IPS DF 19.7 (cell line): ENCODE measurements around the gene ACSL5.
"Not testable (repeated sequence)": the region's sequence is repeated elsewhere in the genome, so short reads cannot be mapped to it uniquely, and the experiment has no call there.

ENCODE experiments used
- DNase-seq: peaks from one replicate; pipeline ENCODE4 v3.0.0-alpha.2; 2013; ENCODE audit warnings: low read depth, low spot score

ACSL5 gene

DNA sequence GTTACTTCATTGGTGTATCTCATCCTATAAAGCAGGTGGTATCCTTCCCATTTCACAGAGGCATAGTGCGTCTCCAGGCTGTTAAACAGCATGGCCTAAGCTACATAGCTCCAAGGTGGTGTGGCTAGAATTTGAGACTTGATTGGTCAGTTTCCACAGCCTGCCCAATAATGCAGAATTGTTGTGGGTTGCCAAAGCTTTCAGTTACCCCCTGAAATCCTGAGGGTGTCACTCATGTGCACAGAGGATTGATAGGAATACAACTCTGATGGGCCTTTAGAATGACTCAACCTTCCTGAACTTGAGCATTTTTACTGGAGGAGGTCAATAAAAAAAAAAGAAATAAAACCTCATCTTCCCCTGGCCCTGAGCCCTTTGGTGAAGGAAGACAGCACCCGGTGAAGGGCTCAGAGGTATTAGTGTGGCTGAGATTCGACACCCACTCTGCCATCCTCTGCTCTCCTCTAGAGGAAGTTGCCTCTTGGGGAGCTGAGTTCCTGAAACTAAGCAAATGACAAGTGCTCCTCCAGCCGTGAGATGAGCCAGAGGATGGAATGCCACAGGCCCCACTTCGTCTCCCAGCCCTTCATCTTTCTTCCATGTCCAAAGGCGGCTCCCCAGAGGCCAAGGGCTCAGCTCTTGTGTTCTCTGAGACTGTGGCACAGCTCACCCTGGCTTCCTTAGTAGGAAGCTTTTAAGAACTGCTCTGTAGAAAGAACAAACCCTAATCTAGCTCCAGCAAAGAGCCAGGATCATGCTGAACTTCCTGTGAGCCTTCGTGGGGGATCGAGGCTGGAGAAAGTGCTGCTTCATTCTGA lies 1.0 kb downstream of the ACSL5 start:
- DNase-seq: no peak

DNA sequence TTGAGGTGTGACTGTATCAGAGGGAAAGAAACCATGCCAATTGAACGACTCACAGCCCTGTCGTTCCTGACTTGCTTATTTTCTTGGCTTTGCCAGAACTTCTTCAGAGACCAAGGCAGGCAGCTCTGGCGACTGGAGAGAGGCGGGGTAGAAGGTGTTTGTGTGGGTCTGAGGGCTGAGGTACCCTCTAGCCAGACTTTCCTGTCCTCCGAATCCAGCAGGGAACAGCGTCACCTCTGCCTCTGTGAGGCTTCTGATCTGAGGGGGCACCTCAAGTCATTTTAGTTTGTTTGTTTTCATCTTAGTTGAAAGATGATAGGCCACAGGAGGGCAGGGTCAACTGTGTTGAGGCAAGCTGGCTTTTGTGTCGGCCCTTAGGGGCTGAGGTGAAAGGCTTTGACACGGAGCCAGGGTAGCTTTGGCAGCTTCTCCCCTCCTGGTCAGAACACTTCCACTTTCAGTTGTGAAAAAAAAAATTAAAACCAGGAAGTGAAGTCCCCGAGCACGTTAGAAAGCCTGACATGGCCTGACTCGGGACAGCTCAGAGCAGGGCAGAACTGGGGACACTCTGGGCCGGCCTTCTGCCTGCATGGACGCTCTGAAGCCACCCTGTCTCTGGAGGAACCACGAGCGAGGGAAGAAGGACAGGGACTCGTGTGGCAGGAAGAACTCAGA lies 1.9 kb downstream of the ACSL5 start:
- DNase-seq: no peak

DNA sequence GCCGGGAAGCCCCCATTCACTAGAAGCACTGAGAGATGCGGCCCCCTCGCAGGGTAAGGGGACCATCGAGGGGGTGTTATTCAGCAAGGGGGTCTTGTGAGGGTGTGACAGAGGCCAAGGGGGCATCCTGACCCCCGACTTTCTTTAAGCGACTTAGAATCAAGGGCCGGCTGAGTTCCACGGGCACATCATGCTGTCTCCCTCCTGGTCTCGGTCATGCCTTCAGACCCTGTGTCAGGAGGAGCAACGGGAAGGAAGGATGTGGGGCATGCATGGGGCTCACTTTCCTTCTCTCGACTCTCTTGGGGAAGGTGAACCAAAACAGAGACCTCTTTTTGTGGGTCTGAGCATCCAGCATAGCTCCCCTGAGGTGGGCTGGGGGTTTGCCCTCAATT lies 2.5 kb downstream of the ACSL5 start:
- no peak for DNase-seq

DNA sequence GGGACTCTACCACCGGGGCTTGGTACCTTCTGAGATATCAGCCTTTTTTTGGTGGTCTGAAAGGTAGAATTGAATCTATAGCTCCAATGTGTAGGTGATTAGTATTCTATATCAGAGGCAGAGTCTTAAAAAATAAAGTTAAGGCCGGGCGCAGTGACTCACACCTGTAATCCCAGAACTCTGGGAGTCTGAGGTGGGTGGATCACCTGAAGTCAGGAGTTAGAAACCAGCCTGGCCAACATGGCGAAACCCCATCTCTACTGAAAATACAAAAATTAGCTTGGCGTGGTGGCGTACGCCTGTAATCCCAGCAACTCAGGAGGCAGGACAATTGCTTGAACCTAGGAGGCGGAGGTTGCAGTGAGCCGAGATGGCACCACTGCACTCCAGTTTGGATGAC lies 3.2 kb downstream of the ACSL5 start:
- not testable (repeated sequence) for DNase-seq

DNA sequence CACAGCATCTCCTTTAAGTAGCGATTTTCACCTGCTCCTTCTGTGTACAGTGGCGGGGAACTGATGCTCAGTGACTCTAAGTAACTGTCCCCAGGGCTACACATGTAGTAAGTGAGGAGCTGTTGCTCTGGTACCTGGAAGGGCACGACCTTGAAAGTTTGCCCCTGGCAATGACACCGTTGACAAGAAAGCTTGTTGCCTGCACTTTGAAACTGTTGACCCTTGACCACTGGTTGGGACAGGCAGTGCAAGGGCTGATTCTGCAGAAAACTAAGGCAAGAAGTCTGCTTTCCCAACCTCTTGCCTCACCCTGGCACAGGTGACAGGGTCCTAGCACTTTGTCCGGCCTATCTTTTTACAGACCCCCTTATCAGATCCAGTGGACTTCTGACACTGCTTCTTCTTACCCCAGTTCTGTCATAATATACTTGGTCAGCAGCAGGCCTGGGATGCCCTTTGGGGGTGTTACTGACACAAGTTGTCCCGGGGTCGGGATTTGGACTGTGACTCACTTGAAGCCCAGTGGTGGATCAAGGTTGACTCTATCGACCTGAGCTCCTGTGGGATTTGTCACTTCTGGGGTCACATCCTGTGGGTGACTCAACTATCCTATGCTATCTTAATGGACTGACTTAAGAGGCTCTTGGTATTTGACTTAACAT lies 5.8 kb downstream of the ACSL5 start:
- no peak for DNase-seq

DNA sequence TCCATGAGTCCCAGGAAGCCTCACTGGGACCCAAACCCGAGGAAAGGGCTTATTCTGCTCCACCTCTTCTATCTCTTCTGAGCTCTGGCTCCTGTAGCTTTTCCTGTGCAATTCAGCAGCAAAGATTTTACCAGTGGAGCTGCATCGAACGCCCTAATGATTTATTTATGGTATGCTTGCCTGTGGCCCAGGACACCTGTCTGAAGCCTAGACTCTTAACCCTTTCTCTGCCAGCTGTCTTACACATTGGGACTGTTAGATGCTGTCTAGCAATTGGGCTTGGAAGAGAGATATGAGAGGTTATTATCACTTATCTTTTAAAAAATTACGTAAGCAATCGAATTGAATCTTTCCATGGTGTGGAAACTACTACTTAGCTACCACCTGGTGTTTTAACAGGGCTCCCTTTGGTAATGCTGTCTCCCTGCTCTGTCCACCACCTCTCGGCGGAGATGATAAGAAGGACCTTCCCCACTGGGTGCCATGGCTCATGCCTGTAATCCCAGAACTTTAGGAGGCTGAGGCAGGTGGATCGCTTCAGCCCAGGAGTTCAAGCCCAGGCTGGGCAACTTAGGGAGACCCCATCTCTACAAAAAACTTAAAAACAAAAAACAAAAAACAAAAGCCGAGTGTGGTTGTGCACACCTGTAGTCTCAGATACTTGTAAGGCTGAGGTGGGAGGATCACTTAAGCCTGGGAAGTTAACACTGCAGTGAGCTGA lies 8.8 kb downstream of the ACSL5 start:
- DNase-seq: no peak

DNA sequence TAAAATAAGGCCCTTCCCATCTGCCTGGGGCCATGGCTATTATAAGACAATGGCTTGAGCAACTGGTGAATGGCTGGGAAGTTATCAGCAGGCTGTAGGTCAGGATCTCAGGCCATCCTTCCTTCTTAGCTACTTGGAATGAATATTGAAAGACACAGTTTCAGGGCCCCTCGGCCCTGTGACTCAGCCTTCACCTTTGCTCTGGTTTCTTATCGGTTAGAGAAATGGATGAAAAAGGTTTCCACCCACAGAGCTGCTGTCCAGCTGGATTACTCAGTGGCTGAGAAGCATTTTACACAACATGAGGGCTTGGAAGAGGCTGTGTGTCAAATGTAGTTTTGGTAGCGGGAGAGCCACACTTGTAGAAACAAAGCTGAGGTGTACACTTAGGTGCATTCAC lies 9.4 kb downstream of the ACSL5 start:
- no peak for DNase-seq

DNA sequence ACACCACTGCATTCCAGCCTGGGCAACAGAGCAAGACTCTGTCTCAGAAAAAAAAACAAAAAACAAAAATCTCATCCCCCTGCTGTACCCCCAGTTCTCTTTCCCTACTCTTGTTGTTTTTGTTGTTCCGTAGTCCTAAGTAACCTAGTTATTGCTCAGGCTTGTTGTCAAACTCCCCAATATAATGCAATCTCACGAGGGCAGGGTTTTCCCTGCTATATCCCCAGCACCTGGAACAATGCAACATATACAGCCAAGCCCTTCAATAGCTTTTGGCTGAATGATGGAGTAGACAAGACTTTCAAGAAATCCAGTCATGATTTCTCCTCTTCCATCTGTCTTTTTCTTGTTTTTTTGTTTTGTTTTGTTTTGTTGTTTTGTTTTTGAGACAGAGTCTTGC lies 10.2 kb downstream of the ACSL5 start:
- DNase-seq: no peak

DNA sequence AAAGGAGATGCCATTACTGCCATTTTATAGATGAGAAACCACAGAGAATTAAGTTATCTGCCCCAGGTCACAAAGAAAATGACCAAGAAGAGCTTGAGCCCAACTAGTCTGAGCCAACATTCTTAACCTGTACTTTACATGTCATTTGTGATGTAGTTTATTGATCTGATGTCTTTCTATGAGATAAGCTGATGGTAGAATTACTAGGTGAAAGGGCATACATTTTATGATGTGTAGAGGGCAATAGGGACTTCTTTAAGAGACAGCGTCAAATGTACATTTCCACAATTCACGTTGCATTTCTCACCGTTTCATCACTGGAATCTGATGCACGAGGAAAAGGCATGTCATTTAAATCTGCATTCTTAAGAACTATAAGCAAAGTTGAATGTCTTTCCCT lies 11.3 kb downstream of the ACSL5 start:
- DNase-seq: no peak

DNA sequence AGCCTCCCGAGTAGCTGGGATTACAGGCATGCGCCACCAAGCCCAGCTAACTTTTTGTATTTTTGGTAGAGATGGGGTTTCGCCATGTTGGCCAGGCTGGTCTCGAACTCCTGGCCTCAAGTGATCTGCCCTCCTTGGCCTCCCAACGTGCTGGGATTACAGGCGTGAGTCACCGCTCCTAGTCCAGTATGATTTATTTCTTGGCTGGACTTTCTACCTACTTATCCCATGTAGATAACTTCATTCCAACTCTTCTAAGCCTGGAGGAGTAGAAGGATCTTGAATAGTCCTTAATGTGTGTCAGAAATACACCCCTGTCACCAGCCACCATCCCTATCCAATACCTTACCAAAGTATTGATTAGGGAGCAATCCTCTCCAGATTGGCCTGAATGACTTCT lies 14.1 kb downstream of the ACSL5 start:
- DNase-seq: not testable (repeated sequence)

DNA sequence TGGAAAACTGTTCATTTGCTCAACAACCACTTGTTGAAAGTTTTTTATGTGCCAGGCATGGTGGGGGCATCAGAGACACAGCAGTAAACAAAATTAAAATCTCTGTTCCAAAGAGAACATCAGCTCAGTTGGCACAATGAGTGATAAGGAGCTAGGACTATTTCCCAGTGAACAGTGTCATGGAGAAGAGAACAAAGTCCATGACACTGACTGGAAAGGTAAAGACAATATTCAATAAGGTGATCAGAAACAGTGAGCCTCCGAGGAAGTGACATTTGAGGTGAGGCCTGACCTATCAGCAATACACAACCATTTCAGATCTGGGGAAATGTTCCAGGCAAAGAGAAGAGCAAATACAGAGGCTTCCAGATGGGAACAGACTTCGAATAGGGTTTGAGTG lies 14.6 kb downstream of the ACSL5 start:
- no peak for DNase-seq

DNA sequence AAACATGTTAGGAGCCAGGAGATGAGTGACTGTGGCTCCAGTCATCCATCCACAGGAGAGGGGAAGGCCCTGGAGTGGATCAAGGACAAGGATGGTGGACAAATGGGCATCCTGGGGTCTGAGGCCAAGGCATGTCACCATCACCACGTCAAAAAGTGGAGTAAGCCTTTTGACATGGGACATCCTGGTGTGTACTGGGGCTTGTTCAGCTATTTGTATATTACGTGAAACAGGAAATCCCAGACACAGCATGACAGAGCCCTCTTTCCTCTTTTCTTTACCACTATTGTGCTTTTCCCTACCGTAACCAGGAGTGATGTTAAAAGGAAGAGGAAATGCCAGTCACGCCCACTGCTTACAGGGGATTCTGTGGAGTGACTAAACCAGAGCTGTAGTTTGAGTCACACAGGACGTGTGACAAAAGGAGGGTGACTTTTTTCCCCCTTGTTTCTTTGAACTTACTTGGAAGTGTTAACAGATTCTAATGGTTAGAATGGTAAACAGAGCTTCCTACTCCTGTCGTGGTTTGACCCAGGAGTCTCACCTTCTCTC lies 15.4 kb downstream of the ACSL5 start:
- DNase-seq: no peak

DNA sequence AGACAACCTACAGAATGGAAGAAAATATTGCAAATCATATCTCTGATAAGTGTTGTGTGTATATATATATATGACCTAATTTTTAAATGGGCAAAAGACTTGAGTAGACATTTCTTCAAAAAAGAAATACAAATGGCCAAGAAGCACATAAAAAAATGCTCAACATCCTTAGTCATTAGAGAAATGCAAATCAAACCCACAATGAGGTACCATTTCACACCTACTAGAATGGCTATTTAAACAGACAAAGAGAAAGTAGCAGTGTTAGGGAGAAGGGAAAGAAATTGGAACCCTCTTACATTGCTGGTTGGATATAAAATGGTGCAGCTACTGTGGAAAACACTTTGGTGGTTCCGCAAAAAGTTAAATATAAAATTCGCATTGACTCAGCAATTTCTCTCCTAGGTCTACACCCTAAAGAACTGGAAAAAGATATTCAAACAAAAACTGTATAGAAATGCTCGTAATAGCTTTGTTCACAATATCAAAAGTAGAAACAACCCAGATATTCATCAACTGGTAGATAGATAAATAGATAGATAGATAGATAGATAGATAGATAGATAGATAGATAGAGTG lies 16.3 kb downstream of the ACSL5 start:
- DNase-seq: no peak

DNA sequence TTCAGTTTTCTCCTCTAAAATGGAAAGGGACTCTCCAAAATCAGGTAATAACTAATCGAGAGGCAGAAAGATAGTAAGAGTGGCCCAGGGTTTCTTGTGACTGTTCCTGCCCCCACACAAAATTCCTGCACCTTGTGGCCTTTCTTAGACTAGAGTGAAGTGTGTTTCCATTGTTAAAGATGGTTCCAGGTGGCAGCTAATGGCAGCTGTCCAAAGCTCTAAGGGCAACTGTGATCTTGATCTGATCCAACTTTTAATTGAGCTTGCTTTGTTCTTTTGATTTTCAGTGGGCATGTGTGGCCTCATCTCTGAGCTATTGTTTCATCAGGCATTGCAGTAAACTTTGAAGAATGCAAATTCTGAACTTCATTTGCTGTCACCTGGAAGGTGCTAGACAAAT lies 19.4 kb downstream of the ACSL5 start:
- DNase-seq: no peak

DNA sequence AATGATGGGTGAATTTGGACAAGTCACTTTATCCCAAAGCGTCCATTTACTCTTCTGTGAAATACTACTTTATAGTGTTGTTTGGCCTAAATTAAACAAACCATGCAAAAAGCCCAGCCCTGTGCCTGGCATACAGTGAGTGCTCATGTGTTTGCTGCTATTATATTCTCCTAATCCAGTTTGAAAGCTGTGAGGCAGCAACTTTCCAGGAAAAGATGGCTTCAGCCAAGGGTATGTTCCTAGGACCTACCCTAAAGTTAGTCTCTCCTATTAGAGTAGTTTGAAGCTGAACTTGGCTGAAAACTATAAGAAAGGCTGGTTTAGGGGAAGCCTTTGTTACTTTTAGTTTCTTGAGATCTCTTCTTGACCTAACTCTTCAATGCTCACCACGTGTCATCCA lies 19.9 kb downstream of the ACSL5 start:
- no peak for DNase-seq

DNA sequence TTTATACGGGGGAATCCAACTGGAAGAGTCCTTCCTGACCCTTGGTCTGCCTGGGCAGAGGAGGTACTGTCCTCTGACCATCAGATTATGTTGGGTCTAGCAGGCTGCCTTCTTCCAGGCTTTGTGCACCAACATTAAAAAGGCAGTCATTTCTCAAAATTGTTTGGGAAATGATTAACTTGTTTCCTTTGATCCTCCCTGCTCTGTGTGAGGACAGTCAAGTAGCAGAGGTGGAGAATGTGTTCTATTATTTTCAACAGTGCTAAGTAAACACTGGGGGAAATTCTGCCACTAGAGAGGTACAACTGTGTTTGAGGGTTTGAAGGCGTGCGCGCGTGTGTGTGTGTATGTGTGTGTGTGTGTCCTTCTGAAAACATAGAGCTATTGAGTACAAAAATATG lies 20.6 kb downstream of the ACSL5 start:
- no peak for DNase-seq

DNA sequence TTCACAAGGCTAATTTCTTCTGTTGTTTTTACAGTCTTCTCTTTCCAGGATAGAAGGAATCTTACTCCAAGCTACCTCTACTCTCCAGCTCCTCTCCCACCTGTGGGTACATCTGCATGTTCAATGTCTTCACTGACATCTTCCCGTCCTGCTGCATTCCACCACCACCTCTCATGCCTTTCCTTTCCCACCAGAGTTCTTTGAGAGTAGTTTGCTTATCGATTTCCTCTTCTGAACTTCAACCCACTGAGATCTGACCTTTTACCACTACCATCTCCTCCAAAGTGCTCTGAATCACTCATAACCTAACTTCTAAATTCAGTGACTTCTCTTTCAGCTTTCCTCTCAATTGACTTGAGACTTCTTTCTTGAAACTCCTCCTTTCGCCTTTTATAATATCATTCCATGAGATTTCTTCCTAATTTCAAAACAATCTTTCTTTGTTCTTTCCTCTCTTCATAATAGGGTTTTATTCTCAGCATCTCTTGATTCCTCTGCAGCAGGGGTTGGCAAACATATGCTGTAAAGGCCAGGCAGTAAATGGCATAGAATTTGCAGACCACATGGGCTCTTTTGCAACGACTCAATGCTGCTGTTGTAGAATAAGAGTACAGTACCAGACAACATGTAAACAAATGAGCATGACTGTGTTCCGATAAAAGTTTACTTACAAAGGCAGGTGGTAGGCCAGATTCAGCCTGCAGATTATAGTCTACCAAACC lies 22.1 kb downstream of the ACSL5 start:
- no peak for DNase-seq

DNA sequence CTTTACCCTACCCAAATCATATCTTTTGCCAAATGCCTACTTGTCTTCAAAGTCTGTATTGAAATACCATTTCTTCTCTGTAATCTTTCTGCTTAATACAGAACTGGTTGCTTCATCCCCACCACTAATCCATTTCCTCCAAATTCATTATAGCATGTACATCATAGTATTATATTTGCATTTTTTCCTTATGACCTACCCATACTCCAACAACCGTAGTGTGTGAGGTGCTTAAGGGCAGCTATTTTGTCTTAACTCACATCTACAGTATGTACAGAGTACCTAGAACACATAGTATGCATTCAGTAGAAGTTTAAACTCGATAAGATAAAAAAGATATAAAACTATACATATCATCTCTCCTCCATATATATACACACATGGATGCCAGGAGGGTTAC lies 23.7 kb downstream of the ACSL5 start:
- DNase-seq: no peak

DNA sequence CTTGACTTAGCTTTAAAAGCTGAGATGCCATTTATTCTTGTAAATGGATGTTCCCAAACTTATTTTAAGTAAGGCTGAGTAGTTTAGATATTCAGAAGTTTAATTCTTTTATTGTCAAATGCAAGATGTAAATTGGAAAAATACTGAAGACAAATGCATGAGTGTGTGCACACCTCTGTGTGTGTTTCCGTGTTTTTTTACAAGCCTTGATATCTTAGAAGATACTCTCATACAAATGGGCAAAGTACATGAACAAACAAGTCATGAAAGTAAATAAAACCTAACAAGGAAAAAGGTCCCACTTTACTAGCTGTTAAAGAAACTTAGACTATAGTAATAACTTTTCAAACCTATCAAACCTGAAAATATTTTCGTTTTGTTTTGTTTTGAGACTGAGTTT lies 29.0 kb downstream of the ACSL5 start:
- DNase-seq: no peak

DNA sequence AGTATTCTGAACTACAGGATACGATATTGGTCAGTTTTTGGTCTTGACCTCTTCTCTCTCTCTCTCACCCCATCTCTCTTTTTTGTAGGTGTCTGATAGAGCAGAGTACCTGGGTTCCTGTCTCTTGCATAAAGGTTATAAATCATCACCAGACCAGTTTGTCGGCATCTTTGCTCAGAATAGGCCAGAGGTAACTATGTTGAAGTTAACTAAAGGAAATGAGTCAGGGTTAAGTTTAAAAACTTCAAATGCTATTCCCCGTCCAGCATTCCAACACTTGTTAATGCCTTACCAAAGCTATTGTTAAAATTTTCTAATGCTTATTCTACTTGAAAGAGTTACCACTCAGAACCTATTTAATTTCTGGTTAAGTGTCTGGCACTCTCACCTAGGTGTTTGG lies 30.7 kb downstream of the ACSL5 start:
- DNase-seq: no peak

DNA sequence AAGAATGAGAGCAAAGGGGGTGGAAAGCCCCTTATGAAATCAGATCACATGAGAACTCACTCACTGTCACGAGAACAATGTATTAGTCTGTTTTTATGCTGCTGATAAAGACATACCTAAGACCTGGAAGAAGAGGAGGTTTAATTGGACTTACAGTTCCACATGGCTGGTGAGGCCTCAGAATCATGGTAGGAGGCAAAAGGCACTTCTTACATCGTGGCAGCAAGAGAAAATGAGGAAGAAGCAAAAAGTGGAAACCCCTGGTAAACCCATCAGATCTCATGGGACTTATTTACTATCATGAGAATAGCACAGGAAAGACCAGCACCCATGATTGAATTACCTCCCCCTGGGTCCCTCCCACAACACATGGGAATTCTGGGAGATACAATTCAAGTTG lies 32.9 kb downstream of the ACSL5 start:
- DNase-seq: not testable (repeated sequence)
